ENCODE data around the gene NIN.
"Not testable (repeated sequence)": the region's sequence is repeated elsewhere in the genome, so short reads cannot be mapped to it uniquely, and the experiment has no call there.

Gene NIN

DNA sequence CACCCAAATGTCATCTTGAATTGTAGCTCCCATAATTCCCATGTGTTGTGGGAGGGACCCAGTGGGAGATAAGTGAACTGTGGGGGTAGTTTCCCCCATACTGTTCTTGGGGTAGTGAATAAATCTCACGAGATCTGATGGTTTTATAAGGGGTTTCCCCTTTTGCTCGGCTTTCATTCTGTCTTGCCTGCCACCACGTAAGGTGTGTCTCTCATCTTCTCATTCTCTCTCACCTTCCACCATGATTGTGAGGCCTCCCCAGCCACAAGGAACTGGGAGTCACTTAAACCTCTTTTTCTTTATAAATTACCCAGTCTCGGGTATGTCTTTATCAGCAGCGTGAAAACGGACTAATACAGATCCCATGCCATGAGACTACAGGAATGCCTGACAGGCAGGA, 11.7 kb downstream of the NIN start:
- DNase-seq (ENCODE audit: low read depth in 3 of 3, low spot score in 1 of 3), result not testable (repeated sequence)

GRCh38 chr14:50816395-50817047, 14.4 kb downstream of the NIN start:
- no peak for DNase-seq (ENCODE audit: low read depth in 3 of 3, low spot score in 1 of 3)

GRCh38 chr14:50815526-50815925, 15.4 kb downstream of the NIN start:
- DNase-seq (ENCODE audit: low read depth in 3 of 3, low spot score in 1 of 3), result not testable (repeated sequence)

- DNase-seq (ENCODE audit: low read depth in 3 of 3, low spot score in 1 of 3), result not testable (repeated sequence)
Observed at GRCh38 chr14:50815058-50815457, 15.9 kb downstream of the NIN start.

- DNase-seq (ENCODE audit: low read depth in 3 of 3, low spot score in 1 of 3), result no peak
Observed at GRCh38 chr14:50814161-50814560, 16.8 kb downstream of the NIN start.

DNA sequence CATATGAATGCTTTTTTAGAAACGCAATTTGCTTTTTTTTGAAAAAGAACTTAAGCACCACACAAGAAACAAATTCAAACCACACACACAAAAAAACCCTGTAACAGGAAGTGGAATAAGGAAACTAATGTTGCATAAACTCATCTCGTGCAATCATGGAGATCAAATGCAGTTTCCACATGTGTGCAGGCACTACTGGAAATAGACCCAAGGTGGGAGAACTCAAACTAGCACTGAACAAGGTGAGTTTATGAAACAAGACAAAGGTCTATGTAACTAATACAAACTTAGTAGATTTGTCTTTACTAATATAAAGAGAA, 17.5 kb downstream of the NIN start:
- DNase-seq (ENCODE audit: low read depth in 3 of 3, low spot score in 1 of 3), result no peak

- no peak for DNase-seq (ENCODE audit: low read depth in 3 of 3, low spot score in 1 of 3)
Observed at GRCh38 chr14:50812856-50813543, 18.0 kb downstream of the NIN start.

GRCh38 chr14:50812180-50812579, 18.8 kb downstream of the NIN start:
- DNase-seq (ENCODE audit: low read depth in 3 of 3, low spot score in 1 of 3), result no peak

DNA sequence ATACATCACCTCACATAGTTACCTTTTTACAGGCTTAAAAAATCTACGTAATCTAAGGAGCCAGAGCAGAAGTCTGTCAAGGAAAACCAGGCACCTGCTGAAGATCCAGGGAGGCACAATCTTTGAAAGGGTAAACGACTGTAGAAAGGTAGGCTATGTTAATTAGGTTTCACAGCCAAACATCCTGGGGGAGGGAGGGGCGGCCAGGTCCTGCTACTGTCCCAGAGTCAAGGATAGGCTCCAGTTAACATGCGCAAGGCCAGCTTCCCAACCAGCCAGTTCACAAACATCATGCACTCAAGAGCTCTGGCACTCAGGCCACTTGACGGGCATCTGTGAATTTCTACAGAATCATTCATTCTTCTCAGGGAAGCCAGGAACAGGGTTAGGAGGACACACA, 22.9 kb downstream of the NIN start:
- no peak for DNase-seq (ENCODE audit: low read depth in 3 of 3, low spot score in 1 of 3)

DNA sequence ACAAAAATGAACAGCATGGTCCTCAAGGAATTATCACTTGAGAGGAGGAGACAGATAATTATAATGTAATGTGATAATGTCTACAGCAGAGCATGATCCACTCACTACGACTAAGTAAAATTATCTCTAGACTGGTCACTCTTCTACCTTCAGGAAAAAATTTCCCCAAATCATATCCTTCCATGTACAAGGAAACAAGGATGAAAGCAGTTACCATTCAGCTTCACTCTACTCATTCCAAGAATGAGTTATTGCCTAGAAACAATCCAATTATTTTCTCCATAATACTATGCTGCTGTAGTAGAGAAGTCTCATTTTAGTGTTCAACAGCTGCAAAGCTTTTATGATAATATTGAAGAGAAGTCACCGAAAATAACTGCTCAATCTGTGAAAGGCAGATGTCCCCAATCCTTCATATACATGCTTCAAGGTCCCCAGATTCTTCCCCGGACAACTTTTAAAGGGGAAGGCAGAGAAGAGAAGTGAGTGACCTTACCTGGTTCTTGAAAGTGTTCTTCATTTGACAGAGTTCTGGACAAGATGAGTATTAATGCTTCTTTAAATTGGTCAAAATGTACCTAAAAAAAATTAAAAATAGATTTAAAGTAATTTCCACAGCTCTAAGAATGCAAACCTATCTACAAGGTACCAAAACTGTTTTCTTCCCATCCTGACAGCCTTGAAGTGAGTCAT, 24.6 kb downstream of the NIN start:
- DNase-seq (ENCODE audit: low read depth in 3 of 3, low spot score in 1 of 3), result no peak

- DNase-seq (ENCODE audit: low read depth in 3 of 3, low spot score in 1 of 3), result no peak
Observed at GRCh38 chr14:50805396-50805795, 25.6 kb downstream of the NIN start.

DNA sequence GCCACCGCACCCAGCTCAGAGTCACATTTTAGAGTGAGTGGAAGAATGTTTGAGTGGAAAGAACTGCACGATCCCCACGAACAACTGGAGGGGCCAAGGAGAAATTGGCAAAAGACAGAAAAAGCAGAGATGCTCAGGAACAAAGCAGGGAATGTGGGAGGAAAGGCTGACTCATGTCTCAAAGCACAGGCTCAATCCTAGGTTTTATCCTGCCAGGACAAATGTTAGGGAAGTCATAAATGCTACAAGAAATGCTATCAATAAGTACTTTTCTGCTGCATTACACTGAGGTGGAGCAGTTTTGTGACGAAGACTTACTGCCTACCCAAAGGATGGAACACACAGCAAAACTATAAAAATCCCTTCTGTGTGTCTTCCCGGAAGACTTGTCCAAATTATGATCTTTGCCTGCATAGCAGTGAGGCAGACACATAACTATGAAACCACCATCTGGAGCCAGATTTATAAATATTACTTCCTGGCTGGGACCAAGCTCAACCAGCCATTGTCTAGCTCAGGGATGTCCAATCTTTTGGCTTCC, 26.7 kb downstream of the NIN start:
- no peak for DNase-seq (ENCODE audit: low read depth in 3 of 3, low spot score in 1 of 3)

DNA sequence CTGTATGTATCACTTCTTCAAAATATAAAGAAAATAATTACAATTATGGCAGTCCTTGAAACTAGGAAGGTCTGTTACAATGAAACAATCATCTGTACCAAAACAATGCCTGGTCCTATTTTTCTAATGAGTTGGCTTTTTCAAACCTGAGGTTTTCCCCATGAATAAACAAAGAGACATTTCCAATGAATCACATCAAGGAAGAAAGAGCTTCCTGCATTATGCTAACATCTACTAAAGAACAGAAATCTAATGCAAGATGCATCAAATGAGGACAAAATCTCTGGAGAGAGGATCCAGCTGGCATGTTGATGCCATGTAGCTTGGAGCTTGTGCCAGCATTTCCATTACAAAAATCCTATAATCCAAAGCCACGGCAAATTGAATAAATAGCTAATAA, 29.3 kb downstream of the NIN start:
- no peak for DNase-seq (ENCODE audit: low read depth in 3 of 3, low spot score in 1 of 3)

- no peak for DNase-seq (ENCODE audit: low read depth in 3 of 3, low spot score in 1 of 3)
Observed at GRCh38 chr14:50800032-50800431, 30.9 kb downstream of the NIN start.

DNA sequence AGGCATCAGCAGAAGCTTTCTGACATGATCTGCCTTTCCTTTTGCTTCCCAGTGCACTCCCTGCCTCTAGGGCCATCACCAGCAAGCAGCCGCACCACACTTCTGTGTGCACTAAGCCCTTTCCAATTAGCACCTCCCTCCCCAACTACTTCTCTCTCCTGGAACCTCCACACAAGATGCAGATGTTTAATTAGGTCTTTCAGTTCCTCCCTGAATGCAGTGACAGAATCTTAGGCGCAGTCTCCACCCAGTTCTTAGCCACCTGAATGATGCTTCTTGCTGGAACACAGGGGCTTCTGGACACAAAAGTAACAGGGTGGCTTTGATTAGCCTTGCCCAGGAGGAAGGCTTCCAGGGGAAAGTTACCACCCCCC, 32.9 kb downstream of the NIN start:
- no peak for DNase-seq (ENCODE audit: low read depth in 3 of 3, low spot score in 1 of 3)

GRCh38 chr14:50797250-50798047, 33.5 kb downstream of the NIN start:
- no peak for DNase-seq (ENCODE audit: low read depth in 3 of 3, low spot score in 1 of 3)

DNA sequence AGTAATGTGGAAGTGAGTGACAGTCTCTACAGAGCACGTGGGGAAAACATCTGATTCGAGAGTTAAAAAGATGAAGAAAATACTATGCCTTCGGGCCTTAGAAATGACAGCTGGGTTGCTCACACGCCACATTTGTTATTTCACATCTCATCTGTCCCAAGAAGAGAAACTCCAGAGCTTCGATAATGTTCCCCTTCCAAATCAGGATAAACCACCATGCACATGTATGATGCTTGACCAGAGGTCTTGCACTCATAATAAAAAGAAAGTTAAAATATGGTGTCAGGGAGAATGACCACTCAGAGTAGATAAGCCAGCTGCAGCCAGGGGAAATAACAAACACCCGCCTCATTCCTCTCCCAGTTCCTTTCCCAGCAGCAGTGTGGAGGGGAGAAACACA, 34.6 kb downstream of the NIN start:
- no peak for DNase-seq (ENCODE audit: low read depth in 3 of 3, low spot score in 1 of 3)

DNA sequence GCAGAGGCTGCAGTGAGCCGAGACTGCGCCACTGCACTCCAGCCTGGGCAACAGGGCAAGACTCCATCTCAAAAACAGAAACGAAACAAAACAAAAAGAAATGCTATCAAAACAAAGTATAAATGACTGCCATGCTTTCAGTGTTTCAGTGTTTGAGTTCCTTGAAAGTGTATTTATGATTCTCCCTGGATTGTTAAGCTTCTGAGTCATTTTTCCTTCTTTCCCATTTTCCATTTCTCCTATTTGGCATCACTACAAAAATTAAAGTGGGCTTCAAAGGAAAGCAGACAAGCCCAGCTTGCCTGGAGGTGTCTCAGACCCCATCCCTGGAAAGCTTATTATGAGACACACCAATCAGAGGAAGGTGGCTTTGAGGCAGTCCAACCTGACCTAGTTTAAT, 35.1 kb downstream of the NIN start:
- no peak for DNase-seq (ENCODE audit: low read depth in 3 of 3, low spot score in 1 of 3)

- DNase-seq (ENCODE audit: low read depth in 3 of 3, low spot score in 1 of 3), result no peak
Observed at GRCh38 chr14:50795142-50795541, 35.8 kb downstream of the NIN start.

DNA sequence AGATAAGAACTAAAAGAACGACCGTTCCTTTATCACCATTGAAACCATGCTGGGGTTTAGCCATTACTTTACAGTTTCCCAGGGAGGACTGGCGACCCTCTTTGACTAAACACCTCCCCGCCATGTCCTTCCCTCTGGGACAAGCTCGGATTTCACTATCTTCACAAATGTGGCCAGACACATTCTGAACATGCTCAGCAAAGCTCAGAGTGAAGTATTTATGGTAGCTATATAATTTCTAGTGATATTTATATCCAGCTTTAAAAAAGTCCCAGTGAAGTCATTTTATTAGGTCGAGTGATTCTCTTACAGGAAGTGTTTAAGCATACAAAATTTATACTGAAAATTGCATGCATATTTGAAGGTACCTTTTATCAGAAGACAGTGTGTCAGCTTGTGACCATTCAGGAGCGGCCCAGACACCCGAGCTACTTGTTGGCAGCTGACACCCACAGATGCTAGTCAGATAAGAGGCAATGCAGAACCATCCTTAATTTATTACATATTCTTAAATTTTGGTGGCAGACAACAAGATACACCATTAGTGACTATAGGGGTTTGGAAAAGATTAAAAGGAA, 36.8 kb downstream of the NIN start:
- no peak for DNase-seq (ENCODE audit: low read depth in 3 of 3, low spot score in 1 of 3)

DNA sequence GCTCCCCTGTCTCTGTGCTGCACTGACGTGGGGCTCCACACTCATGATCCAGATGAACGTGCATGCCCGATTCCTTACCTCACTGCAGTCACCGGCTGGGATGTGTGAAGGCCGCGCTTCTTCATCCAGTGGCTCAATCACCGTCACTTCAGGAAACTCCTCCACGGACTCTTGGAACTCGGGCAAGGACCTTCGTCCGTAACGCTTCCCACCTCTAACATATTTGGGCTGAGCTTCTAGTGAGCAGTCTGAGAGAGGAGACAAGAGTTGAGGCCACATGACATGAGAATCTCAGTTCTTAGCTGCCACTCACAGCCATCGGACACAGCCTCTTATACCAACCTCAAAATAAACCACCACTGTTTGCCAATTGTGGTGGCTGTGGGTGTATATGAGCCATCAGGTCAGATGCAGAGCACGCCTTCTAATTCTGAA, 38.3 kb downstream of the NIN start:
- no peak for DNase-seq (ENCODE audit: low read depth in 3 of 3, low spot score in 1 of 3)
